Upper lobe of left lung (tissue), 4 donors: Measurements from ENCODE around the gene MRPL48.

Experiments used
- POLR2A ChIP-seq, 4 donors: fragments of 450-650 bp; IDR thresholded peaks; one replicate each; pipeline ENCODE4 v1.5.1; 2016 to 2017; ENCODE audit warnings: antibody characterized with exemption in 4 of 4, mild to moderate bottlenecking in 2 of 4
- POLR2AphosphoS5 ChIP-seq, 2 donors: sonication (generic); formaldehyde crosslinking; IDR thresholded peaks; one replicate each; pipeline ENCODE4 v1.5.1; 2017; ENCODE audit warnings: antibody characterized with exemption in 2 of 2
- TF ChIP-seq, protein P1 (sequence below), 6 experiments: fragments of 450-650 bp in 4 of 6; fragments of 200-600 bp in 2 of 6; sonication (generic) in 2 of 6; IDR thresholded peaks; one replicate each; pipeline ENCODE4 v1.5.1; 2016 to 2019; ENCODE audit warnings: antibody characterized with exemption in 6 of 6

DNA sequence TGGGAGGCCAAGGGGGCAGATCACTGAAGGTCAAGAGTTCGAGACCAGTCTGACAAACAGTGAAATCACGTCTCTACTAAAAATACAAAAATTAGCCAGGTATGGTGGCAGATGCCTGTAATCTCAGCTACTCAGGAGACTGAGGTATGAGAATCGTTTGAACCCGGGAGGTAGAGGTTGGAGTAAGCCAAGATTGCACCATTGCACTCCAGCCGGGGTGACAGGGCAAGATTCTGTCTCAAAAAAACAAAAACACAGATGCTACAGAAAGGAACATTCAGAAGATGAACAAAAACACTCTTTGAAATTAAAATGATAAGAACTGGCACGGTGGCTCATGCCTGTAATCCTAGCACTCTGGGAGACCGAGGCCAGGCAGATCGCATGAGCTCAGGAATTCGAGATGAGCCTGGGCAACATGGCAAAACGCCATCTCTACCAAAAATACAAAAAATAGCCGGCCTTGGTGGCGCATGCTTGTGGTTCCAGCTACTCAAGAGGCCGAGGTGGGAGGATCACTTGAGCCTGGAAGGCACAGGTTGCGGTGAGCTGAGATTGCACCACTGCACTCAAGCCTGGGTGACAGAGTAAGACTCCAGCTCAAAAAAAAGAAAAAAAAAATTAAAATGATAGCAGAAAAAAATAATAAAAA lies 35.3 kb upstream of the MRPL48 start:
- TF ChIP-seq, protein P1, sequence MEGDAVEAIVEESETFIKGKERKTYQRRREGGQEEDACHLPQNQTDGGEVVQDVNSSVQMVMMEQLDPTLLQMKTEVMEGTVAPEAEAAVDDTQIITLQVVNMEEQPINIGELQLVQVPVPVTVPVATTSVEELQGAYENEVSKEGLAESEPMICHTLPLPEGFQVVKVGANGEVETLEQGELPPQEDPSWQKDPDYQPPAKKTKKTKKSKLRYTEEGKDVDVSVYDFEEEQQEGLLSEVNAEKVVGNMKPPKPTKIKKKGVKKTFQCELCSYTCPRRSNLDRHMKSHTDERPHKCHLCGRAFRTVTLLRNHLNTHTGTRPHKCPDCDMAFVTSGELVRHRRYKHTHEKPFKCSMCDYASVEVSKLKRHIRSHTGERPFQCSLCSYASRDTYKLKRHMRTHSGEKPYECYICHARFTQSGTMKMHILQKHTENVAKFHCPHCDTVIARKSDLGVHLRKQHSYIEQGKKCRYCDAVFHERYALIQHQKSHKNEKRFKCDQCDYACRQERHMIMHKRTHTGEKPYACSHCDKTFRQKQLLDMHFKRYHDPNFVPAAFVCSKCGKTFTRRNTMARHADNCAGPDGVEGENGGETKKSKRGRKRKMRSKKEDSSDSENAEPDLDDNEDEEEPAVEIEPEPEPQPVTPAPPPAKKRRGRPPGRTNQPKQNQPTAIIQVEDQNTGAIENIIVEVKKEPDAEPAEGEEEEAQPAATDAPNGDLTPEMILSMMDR (IDR thresholded peaks at IDR 0.05) = no peak
- TF ChIP-seq POLR2A (IDR thresholded peaks at IDR 0.05) (no peak), POLR2AphosphoS5 (IDR thresholded peaks at IDR 0.05) (no peak)
